ENCODE results near the gene IL17C.

Gene IL17C

DNA sequence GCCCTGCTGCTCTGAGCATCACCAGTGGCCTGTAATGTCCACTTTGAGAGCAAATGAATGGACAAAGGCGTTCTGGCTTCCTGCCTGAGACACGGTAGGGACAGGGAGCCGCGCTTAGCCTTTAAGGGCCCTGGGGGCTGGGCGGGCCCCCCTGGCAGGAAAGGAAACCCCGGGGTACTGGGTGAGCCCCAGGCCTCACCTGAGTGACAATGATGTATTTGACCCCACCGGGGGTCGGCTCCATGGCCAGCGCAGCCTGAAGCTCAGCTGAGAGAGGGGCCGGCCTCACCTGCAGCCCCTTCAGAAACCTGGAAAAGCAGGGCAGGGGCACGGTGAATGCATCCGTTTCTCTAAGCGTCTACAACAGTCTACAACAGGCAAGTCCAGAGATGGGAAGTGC, 14.7 kb downstream of the IL17C start:
- DNase-seq (ENCODE audit: low read depth), result no peak

DNA sequence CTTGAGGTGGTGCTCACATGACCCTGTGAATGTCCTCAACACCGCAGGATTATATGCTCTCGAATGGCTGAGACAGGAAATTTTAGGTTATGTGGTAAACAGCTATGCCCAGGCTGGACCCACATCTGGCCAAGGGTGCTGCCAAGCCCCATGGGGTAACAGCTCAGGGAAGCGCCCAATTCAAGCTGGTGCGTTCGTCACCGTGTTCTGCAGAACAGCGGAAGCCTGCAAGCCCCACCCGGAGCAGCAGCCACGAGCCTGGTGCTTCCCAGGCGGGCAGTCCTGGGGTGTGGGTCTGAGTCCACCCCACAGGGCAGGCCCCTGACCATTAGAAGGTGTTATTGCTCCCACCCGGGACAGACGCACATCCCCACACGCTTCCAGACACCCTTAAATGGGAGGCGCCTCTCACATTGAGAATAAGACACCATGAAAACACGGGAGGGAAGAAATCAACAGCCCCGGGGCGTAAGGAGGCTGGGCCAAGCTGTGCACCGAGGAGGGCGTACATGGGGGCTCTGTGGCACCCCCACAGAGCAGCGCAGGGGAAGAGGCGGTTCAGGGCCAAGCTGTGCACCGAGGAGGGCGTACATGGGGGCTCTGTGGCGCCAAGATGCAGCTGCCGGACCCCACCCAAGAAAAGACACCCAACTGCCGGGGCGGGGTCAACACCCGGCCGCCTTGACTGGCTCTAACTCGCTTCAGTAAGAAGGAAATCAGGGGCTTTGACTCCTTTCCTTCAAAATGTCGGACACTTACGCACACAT, 15.4 kb downstream of the IL17C start:
- no peak for DNase-seq (ENCODE audit: low read depth)
- TF ChIP-seq CTCF (IDR thresholded peaks at IDR 0.05; ENCODE audit: control insufficient read depth, insufficient read depth, low read depth, low read length, missing control alignments), result no peak
- no peak overlapping the region for H3K4me3 ChIP-seq (ENCODE audit: control insufficient read depth, low read depth, low read length)

More for the DNA sequence above, 14.7 kb downstream of the IL17C start:
- no peak overlapping the region for H3K4me3 ChIP-seq (ENCODE audit: control insufficient read depth, low read depth, low read length)
- no peak for TF ChIP-seq CTCF (IDR thresholded peaks at IDR 0.05; ENCODE audit: control insufficient read depth, insufficient read depth, low read depth, low read length, missing control alignments)

- TF ChIP-seq CTCF (IDR thresholded peaks at IDR 0.05; ENCODE audit: control insufficient read depth, insufficient read depth, low read depth, low read length, missing control alignments), result no peak
- DNase-seq (ENCODE audit: low read depth), result no peak
- no peak overlapping the region for H3K4me3 ChIP-seq (ENCODE audit: control insufficient read depth, low read depth, low read length)
Measured at GRCh38 chr16:88654363-88655052, 16.1 kb downstream of the IL17C start.

GRCh38 chr16:88655053-88655732, 16.8 kb downstream of the IL17C start:
- DNase-seq (ENCODE audit: low read depth), result no peak
- TF ChIP-seq CTCF (IDR thresholded peaks at IDR 0.05; ENCODE audit: control insufficient read depth, insufficient read depth, low read depth, low read length, missing control alignments), result no peak
- no peak overlapping the region for H3K4me3 ChIP-seq (ENCODE audit: control insufficient read depth, low read depth, low read length)

- no peak for TF ChIP-seq CTCF (IDR thresholded peaks at IDR 0.05; ENCODE audit: control insufficient read depth, insufficient read depth, low read depth, low read length, missing control alignments)
- H3K4me3 ChIP-seq (ENCODE audit: control insufficient read depth, low read depth, low read length), result no peak overlapping the region
- DNase-seq (ENCODE audit: low read depth), result no peak
Measured at GRCh38 chr16:88655733-88656281, 17.4 kb downstream of the IL17C start.

DNA sequence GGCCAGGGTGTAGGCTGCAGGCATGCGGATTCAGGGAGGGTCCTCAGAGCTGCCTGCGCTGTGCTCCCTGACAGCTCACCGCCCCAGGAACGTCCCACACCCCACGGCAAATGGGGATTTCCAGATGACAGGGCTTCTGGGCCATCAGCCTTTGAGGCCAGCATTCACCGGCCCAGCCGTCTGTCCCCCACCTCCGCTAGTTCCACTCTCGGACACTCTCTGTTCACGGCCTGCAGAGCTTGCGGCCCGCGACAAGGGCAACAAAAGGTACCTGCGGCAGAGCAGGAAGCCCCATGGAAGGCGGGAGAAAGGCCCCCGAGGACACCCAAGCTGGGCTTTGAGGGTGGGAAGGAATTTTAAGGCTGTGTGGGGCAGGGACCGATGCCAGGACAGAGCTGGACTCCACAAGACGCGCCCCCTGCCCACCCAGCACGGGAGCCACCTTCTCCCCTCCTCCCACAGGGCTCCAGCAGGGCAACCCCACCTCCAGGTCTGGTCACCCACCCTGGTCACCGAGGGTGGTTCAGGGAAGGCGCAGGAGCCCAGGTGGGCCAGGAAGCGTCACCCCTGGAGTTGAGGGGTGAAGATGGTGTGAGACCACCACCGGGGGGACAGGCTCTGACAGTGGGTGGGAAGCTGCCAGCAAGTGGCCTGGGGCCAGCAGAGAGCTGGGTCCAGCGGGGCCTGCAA, 18.1 kb downstream of the IL17C start:
- DNase-seq (ENCODE audit: low read depth), result no peak
- no peak overlapping the region for H3K4me3 ChIP-seq (ENCODE audit: control insufficient read depth, low read depth, low read length)
- no peak for TF ChIP-seq CTCF (IDR thresholded peaks at IDR 0.05; ENCODE audit: control insufficient read depth, insufficient read depth, low read depth, low read length, missing control alignments)
